Osteocyte (in vitro differentiated cells): Measurements from ENCODE around the gene POLR1B. TPM values are rescaled to one million over a fixed set of nuclear protein-coding genes. Genes with fewer than 3 reads are reported as not detected.

Experiments
- DNase-seq: peaks from one replicate; pipeline ENCODE4 v3.0.0; 2021; ENCODE audit warnings: mixed read lengths; ENCODE audit not compliant: unreplicated experiment; ENCODE audit errors: extremely low spot score
- H3K27ac Mint-ChIP-seq: one replicate; pipeline ENCODE4 v1.8.0; 2021; ENCODE audit warnings: mild to moderate bottlenecking, mixed read lengths; ENCODE audit not compliant: unreplicated experiment
- H3K27me3 Mint-ChIP-seq: one replicate; pipeline ENCODE4 v1.8.0; 2021; ENCODE audit warnings: mixed read lengths; ENCODE audit not compliant: unreplicated experiment
- H3K36me3 Mint-ChIP-seq: one replicate; pipeline ENCODE4 v1.8.0; 2021; ENCODE audit warnings: mixed read lengths; ENCODE audit not compliant: unreplicated experiment
- H3K4me1 Mint-ChIP-seq: one replicate; pipeline ENCODE4 v1.8.0; 2021; ENCODE audit warnings: mixed read lengths; ENCODE audit not compliant: unreplicated experiment
- H3K4me3 Mint-ChIP-seq: one replicate; pipeline ENCODE4 v1.8.0; 2021; ENCODE audit warnings: mild to moderate bottlenecking, moderate library complexity, mixed read lengths; ENCODE audit not compliant: unreplicated experiment
- H3K9me3 Mint-ChIP-seq: one replicate; pipeline ENCODE4 v1.8.0; 2021; ENCODE audit warnings: mixed read lengths; ENCODE audit not compliant: unreplicated experiment
- total RNA-seq: library from RNA; stranded (reverse); gene quantifications from 2 replicates; pipeline ENCODE4 v1.2.1, GENCODE V29; 2021
- TF ChIP-seq, protein P1 (sequence below): fragments of 200-600 bp; sonication (generic); IDR thresholded peaks from 2 replicates; pipeline ENCODE4 v1.5.0; 2021; ENCODE audit warnings: antibody characterized with exemption, mild to moderate bottlenecking, moderate library complexity

The POLR1B gene
- total RNA-seq, 1 donor from 2014 or later: 17.1 TPM

DNA sequence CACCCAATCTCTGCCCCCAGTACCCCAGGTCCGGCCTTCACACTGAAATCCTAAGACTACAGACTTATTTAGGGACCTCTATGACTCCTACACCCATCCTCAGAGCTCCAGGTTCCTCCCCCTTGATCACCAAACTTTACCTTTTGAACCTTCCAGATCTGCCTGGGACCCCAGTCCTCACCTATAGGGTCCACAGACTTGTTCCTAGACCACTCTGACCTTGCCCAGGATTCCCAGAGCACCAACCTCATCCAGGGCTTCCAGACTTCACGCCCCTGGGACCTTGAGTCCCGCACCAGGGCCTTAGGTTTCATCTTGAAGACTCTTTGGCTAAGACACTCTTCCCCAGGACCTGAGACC is 42.6 kb downstream of the POLR1B start:
- DNase-seq: no peak
- H3K36me3 Mint-ChIP-seq: peaks cover 12% of the 10 kb centered on the region
- H3K9me3 Mint-ChIP-seq: no peaks in the 10 kb centered on the region

DNA sequence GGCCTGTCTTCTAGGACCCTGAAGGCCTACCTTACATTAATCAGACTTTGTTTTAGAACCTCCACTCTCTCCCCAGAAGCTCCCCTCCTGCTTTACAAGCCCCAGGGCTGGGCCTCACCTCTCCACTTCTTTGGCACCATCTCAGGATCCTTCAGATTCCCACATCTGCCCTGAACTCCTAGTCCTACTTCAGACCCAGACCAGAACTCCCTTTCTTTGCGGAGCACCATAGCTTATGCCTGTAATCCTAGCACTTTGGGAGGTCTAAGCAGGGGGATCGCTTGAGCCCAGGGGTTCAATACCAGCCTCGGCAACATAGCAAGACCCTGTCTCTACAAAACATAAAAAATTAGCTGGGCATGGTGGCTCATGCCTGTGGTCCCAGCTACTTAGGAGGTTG is 43.1 kb downstream of the POLR1B start:
- TF ChIP-seq, protein P1, sequence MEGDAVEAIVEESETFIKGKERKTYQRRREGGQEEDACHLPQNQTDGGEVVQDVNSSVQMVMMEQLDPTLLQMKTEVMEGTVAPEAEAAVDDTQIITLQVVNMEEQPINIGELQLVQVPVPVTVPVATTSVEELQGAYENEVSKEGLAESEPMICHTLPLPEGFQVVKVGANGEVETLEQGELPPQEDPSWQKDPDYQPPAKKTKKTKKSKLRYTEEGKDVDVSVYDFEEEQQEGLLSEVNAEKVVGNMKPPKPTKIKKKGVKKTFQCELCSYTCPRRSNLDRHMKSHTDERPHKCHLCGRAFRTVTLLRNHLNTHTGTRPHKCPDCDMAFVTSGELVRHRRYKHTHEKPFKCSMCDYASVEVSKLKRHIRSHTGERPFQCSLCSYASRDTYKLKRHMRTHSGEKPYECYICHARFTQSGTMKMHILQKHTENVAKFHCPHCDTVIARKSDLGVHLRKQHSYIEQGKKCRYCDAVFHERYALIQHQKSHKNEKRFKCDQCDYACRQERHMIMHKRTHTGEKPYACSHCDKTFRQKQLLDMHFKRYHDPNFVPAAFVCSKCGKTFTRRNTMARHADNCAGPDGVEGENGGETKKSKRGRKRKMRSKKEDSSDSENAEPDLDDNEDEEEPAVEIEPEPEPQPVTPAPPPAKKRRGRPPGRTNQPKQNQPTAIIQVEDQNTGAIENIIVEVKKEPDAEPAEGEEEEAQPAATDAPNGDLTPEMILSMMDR: no peak
- H3K4me3 Mint-ChIP-seq: peak overlapping the region; percentile 95
- no peak for DNase-seq
- peaks cover 14% of the 10 kb centered on the region for H3K36me3 Mint-ChIP-seq
- peaks cover 27% of the 10 kb centered on the region for H3K4me1 Mint-ChIP-seq
- H3K27ac Mint-ChIP-seq: peak overlapping the region; percentile 100
- H3K27me3 Mint-ChIP-seq: no peaks in the 10 kb centered on the region
- H3K9me3 Mint-ChIP-seq: no peaks in the 10 kb centered on the region

More for the DNA sequence above, 42.6 kb downstream of the POLR1B start:
- TF ChIP-seq, protein P1: no peak
- Mint-ChIP-seq H3K4me1 (peaks cover 27% of the 10 kb centered on the region), H3K27me3 (no peaks in the 10 kb centered on the region), H3K27ac (peak overlapping the region; percentile 100), H3K4me3 (peak overlapping the region; percentile 95)

DNA sequence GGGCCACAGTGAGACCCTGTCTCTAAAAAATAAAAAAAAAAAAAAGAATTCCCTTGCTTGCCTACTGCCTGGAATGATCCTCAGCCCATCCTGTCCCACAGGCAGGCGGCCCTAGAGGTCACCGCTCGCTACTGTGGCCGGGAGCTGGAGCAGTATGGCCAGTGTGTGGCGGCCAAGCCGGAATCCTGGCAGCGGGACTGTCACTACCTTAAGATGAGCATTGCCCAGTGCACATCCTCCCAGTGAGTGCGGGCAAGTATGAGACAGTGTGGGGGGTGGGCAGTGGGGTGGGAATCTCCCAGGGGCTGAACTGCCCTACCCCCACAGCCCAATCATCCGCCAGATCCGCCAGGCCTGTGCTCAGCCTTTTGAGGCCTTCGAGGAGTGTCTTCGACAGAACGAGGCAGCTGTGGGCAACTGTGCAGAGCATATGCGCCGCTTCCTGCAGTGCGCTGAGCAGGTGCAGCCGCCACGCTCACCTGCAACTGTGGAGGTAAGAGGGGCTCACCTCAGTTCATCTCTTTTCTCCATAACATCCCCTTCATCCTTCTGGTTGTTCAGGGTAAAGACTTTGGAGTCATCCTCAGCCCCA is 43.7 kb downstream of the POLR1B start:
- DNase-seq: no peak
- Mint-ChIP-seq H3K36me3 (peaks cover 14% of the 10 kb centered on the region), H3K27me3 (no peaks in the 10 kb centered on the region), H3K9me3 (no peaks in the 10 kb centered on the region), H3K4me3 (no peak overlapping the region), H3K27ac (no peak overlapping the region), H3K4me1 (peaks cover 27% of the 10 kb centered on the region)
- TF ChIP-seq, protein P1: no peak

DNA sequence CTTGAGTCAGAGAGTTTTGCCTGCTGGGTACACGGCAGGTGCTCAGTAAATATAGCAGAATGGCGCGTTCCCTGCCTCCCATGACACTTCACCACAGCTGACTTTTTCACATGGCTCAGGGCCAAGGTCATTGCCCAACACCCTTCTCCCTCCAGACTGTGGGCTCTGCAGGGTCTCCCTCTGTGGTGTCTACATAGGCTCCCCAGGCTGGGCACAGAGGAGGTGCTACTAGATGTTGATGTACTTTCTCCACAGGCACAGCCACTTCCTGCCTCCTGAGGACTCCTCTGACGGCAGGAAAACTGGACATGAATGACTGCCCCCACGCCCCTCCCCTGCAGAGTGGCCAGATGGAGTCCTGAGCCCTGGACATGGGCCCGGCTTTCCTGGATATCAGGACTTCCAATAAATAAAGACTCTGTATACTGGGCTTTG is 46.4 kb downstream of the POLR1B start:
- Mint-ChIP-seq H3K27ac (peak overlapping the region; percentile 64), H3K36me3 (peaks cover 14% of the 10 kb centered on the region), H3K4me1 (peaks cover 19% of the 10 kb centered on the region), H3K27me3 (no peaks in the 10 kb centered on the region), H3K9me3 (no peaks in the 10 kb centered on the region), H3K4me3 (no peak overlapping the region)
- peak; percentile 49 for DNase-seq
- TF ChIP-seq, protein P1: no peak

DNA sequence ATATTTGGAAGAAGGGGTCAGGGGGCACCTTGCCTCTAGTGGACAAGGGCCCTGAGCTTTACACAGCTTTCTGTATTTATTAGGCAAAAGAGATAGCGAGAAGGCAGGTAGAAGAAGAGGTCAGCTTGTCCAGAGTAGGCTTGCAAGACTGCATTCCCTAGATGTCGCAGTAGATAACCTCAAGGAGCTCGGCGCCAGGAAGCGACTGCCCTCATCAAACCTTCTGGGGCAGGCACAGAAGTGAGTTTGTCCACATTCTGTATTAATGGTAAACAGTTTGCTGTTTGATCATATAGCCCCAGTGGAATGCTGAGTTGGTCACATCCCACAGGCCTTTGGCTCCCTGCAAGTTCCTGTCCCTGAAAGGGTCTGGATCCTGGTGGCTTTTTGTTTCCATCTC is 49.1 kb downstream of the POLR1B start:
- Mint-ChIP-seq H3K9me3 (no peaks in the 10 kb centered on the region), H3K27me3 (no peaks in the 10 kb centered on the region), H3K4me3 (no peak overlapping the region), H3K4me1 (peaks cover 6% of the 10 kb centered on the region), H3K27ac (no peak overlapping the region), H3K36me3 (peaks cover 14% of the 10 kb centered on the region)
- DNase-seq: no peak
- TF ChIP-seq, protein P1: no peak
